HG03520 (cell line): Measurements from ENCODE around the gene ORAI3.
A peak's percentile ranks its signal among the peaks of the same experiment; 100 is the strongest.

ENCODE experiments used
- ATAC-seq: cut with Tn5 transposase; IDR thresholded peaks from one replicate; pipeline ENCODE4 v1.9.1; 2021; ENCODE audit warnings: mild to moderate bottlenecking, moderate library complexity; ENCODE audit not compliant: unreplicated experiment

The ORAI3 gene

DNA sequence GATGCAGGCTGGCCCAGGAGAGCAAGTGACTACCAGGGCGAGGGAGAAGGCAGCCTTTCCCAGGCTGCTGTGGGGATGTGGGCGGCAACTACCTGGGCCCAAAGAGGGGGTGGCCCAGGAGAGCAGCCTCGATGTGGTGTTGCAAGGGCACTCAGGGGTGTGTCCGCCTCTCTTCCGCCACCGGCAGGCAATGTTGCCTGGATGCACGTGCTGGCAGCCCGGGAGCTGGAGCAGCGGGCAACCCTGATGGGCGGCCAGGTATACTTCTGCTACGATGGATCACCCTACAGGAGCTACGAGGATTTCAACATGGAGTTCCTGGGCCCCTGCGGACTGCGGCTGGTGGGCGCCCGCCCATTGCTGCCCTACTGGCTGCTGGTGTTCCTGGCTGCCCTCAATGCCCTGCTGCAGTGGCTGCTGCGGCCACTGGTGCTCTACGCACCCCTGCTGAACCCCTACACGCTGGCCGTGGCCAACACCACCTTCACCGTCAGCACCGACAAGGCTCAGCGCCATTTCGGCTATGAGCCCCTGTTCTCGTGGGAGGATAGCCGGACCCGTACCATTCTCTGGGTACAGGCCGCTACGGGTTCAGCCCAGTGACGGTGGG, 38.8 kb downstream of the ORAI3 start:
- no peak for ATAC-seq

- ATAC-seq, result no peak
Measured at GRCh38 chr16:30989469-30990047, 40.7 kb downstream of the ORAI3 start.

- ATAC-seq, result no peak
Measured at GRCh38 chr16:30990105-30990504, 41.2 kb downstream of the ORAI3 start.

DNA sequence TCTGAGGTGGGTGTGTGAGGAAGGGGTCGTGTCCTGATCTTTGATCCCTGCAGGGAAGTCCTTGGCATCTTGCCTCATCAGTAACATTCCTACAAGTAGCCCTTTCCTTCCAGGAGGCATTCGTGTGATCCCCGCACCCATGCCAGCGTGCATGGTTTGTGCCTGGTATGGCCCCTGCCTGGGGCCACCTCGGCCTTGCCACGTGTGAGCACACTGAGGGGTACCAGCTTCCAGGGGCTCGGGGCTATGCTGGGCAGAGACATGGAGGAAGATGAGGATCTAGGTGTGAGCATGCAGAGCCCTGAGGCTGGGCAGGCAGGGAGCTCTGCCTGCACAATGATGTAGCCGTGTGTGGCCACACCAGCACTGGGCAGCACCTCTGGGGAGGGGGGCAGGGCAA, 42.2 kb downstream of the ORAI3 start:
- no peak for ATAC-seq

DNA sequence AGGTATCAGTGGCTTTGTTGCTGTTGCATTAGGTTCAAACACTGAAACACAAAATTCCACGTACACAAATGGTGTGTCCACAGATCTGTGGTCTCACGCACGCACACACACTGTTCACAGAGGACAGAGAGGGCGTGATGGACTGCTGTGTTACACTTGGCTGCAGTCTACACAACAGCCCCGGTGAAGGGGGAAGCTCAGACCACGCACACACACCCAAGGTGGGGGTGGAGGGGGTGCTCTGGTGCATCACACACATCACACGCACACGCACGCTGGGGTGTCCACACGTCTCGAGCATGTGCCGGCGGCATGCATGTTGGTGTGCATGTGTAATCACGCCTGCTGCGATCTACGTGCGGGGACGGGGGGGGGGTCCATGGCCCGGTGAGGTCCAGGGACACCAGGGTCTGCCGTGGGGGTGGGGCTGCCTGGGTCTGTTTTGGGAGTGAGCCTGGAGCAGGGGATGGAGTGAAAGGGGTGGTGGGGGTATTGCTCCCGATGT, 43.5 kb downstream of the ORAI3 start:
- ATAC-seq, result no peak

GRCh38 chr16:30992931-30993816, 44.3 kb downstream of the ORAI3 start:
- ATAC-seq, result no peak

DNA sequence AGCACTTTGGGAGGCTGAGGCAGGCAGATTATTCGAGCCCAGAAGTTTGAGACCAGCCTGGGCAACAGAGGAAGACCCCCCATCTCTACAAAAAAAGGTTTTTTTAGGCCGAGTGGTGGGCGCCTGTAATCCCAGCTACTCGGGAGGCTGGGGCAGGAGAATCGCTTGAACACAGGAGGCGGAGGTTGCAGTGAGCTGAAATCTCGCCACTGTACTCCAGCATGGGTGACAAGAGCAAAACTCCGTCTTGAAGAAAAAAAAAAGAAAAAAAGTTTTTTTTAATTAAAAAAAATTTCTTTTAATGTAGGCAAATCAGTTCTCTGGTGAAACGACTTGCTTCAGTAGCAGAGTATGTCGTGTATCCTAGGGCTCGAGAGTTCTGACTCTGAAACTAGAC, 47.1 kb downstream of the ORAI3 start:
- ATAC-seq, result no peak

DNA sequence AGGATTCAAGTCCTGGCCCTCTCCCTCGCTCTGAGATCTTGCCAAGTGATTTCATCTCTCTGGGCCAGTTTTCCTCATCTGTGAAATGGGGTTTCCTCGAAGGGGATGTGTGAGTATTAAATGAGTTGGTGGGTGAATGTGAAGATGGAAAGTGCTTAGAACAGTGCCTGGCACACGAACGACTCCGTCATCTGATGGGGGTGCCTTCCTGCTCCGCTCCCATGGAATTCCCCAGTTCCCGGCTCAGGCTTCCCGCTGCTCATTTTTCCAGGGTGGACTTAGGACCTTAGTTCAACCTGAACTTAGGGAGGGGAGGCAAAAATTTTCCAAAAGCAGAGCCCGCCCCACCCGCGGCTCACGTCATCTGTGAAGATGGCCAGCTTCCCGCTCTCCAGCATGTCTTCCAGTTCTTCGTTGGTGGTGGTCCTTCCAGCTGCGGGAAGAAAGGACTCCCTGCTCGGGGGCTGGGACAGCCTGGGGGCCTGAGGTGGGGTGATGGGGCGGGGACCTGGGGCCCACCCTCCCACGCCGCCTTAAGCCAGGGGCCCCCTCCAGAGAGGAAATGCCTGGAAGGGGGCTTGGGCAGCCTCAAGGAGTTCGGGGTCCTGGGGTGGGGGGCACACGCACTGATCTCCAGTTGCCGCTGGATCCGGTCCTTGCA, 47.6 kb downstream of the ORAI3 start:
- no peak for ATAC-seq

DNA sequence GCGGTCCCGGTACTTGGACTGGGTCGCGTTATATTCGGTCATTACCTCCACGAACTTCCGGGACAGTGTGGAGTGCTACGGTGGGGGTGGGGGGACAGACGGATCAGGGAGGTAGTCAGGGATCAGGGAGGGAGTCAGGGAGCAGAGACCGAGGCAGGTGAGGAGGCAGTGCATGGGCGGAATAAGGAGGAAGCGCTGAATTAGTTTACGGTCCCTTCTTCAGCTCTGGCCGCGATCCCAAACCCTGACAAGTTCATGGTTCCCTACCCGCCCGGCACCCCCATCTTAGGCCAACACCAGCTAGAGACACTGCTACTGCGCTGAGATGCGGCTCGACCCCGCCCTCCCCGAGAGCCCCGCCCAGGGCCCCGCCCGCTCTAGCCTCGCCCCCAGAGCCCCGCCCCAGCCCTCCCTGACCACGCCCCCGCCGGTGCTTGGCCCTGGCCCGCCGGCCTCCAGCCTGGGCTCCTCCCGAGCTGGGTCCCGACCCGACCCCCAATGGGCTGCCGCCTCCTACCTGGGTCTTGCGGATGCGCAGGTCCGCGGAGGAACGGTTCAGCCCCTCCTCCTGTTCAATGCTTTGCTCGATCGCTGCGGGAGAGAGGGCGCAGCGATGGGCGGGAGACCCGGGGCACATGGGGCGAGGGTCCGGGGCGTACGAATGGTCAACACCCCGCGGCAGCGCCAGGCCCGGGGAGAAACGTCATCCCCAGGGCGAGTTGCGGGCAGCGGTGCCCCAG, 48.3 kb downstream of the ORAI3 start:
- ATAC-seq, result peak; percentile 69

- ATAC-seq, result no peak
Measured at GRCh38 chr16:30997725-30998711, 49.1 kb downstream of the ORAI3 start.

DNA sequence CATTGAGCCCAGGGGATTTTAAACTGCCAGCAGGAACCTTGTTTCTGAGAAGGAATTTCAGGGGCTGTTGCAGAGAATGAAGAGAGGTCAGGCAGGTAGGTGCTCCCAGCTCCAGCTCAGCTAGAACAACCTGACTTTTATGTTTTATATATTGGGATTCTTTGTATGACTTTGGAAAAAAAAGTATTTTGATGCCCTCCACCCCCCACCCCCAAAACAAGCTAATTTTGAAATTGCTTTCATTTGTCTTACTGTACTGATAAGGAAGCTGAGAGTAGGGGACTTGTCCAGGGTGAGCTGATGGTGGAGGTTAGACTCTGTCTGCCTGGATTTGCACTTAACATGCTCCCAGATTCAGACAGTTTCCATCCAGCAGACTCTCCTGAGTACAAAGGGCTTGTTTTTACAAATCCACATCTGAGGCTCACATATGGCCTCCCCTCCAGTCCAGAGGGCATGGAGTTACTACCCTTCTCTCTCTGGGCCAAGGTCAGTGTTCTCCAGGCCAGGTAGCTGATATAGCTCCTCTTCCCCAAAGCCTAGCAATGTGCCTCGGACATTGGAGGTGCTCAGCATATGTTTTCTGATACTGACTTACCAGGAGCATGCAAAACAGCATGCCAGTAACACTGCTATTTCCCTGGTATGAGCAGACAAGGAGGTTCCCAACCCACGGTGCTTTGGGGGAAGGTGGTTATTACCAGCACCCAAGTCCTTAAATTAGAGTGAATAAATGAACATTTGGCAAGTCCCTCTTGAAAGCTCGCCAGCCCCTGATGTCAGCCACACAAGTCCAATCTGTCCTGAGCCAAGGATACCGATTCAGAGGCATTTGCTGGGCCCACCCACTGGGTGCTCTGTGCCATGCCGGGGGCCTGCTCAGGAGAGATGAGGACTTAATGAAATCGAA, 50.2 kb downstream of the ORAI3 start:
- no peak for ATAC-seq

DNA sequence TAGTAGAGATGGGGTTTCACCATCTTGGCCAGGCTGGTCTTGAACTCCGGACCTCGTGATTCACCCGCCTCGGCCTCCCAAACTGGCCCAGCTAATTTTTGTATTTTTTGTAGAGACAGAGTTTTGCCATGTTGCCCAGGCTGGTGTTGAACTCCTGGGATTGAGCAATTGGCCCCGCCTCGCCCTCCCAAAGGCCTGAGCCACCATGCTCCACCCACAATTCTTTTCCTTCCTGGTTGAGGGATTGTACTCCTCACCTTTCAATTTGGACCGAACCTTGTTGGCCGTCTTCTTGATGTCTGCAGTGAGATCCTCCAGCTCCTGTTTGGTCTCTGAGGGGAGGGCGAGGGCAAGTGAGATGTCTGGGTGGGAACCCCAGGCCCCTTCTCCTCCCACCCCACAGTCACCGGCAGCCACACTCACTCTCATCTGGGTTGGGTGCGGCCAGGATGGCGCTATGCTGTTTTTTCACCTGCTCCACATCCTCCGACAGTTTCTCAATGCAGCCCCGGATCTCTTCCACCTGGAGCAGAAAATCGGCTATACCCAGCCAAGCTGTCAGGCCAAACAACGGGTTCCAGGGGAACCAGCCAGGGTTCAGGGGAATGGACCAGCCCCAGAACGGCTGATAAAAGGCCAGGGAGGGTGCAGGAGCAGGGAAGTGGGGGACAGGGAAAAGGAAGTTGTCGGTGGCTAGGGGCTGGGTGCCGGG, 52.0 kb downstream of the ORAI3 start:
- no peak for ATAC-seq

DNA sequence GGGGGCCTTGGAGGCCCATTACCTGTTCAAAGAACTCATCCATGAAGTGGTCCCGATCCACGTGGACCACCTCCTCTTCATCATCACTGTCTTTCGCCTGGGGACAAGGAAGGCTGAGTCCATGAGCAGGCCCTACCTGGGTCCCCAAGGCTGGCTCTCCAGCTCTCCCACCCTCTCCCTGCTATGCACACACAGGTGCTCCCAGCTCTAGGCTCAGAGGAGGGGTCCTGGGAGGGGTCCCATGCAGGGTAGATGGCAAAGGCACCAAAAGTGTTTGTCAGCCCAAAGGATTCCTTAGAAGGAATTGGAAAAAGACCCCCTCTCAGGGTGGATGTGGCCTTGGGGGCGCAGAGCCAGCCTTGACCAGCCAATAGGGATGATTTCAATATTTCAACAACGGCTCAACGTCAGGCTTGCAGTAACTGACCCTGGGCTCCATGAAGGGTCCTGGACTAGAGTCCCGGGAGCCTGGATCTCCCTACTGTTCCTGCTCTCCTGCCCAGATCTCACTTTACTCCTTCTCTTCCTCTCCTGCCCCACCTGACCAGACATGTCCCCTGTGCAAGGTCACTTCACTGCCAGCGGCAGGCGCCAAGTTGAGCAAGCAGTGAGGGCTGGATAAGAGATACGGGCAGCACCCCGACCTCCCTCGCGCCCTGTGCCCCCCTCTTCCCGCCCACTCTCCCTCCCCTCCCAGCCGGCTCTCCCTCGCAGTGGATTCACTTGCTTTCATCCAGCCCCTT, 52.8 kb downstream of the ORAI3 start:
- no peak for ATAC-seq

GRCh38 chr16:31002250-31002700, 53.4 kb downstream of the ORAI3 start:
- ATAC-seq, result no peak

- no peak for ATAC-seq
Measured at GRCh38 chr16:31002862-31003341, 54.0 kb downstream of the ORAI3 start.

- ATAC-seq, result no peak
Measured at GRCh38 chr16:31003744-31004143, 54.9 kb downstream of the ORAI3 start.
